Hematopoietic multipotent progenitor cell treated with erythropoietin and hydrocortisone succinate and interleukin-3 and kit ligand, for 15 days (in vitro differentiated cells): ENCODE results near the gene NCKAP5.

Source experiments
- DNase-seq: peaks from one replicate; pipeline ENCODE4 v3.0.0-alpha.2; 2015; ENCODE audit warnings: low spot score

NCKAP5 gene

GRCh38 chr2:133143645-133144044 is 424.6 kb downstream of the NCKAP5 start:
- DNase-seq, result no peak

DNA sequence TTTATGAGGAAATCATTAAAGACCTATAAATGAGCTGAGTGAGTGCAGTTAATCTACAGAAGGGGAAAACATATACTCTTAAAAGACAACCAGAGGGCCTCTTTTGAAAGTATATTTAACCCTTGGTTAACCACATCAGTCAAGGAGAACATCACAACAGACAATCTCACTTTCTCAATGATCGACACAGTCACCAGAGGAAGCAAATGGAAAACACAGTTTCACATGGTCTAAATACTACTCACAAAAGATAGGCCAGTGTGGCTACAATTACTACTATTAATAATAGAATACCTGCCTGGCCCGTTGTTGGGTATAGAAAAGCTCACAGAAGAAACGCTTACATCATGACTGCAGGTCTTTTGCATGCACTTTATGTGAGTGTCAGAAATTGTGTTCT is 426.2 kb downstream of the NCKAP5 start:
- no peak for DNase-seq

DNA sequence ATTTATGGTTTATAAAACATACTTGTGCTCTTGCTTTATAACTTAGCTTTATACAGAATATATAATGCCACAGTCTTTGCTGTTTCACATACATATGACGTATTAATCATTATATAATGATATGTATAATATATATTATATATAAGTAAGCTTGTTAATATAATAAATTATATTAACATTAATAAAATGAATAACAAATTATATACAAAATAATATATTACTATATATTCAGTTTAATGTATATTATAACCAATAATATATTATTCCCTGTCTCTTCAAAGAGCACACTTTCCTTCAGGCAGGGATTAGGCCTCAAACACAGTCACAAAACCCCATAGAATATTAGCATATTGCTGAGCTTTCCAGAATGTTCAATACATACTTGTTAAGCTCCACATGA is 427.6 kb downstream of the NCKAP5 start:
- DNase-seq, result no peak

- DNase-seq, result no peak
Observed at GRCh38 chr2:133139847-133140533, 428.3 kb downstream of the NCKAP5 start.

GRCh38 chr2:133138693-133139092 is 429.6 kb downstream of the NCKAP5 start:
- DNase-seq, result no peak

- DNase-seq, result no peak
Observed at GRCh38 chr2:133135035-133135654, 433.1 kb downstream of the NCKAP5 start.

DNA sequence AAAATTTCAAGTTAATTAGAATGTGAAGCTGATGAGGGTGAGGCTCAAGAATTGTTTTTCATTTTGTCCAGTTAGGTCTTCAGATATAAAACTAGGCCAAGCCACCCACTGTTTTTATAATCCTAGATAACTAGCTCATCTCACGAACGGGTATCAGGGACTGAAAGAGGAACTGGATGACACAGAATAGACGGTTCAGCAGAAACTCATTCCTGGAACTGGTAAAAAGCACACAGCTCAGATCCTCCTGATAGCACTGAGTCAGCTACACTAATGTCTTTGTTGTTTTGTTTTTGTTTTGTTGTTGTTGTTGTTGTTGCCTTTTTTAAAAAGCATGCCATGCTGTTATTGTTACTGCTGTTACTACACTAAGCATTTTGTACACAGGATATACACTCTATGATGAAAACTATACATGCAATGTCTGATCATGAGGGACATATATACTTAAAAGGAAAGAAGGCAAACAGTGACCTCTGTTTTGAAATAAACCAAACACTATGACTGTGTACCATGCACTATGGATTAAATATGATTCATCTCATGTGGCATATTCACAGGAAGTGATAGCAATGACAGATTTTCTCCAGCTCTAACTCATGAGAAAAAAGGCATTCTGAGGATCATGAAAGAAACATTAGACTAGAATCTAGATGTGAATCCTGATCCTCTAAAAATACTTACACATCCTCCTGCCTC is 437.6 kb downstream of the NCKAP5 start:
- DNase-seq, result no peak

- DNase-seq, result no peak
Observed at GRCh38 chr2:133124446-133124845, 443.8 kb downstream of the NCKAP5 start.

DNA sequence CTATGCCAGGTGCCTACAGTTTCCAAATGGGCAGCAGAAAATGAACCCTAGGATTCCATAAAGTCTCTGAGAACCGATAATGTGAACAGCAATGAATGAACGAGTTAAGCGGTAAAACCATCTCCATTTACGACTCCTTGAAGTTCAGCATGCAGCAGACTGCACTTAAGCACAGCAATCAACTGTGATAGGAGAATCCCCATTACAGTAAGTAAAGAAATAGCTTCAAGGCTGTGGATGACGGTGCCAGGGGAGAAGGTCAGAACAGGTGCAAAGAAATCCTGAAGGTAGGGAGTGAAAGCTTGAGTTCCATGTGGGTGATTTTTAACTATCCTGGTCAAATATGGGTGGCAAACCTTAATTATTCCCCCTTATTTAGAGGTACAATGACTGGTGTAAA is 444.4 kb downstream of the NCKAP5 start:
- no peak for DNase-seq

DNA sequence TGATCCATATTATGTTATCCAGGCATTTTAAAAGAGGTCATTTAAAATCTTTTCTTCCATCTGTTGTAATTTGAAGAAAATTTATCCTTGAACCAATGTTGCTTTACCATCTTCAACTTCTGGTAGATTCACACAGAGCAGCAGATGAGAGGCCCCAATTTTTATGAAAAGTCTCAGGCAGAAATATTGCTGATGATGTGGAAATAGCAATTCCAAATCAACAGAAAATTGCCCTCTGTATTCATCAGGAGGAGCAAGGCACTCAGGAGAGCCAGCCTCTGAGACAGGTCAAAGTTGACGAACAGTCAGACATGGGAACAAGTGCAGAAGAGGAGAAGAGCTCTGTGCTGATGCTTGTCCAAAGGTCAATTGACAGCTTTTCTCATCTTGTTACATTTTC is 444.9 kb downstream of the NCKAP5 start:
- no peak for DNase-seq

DNA sequence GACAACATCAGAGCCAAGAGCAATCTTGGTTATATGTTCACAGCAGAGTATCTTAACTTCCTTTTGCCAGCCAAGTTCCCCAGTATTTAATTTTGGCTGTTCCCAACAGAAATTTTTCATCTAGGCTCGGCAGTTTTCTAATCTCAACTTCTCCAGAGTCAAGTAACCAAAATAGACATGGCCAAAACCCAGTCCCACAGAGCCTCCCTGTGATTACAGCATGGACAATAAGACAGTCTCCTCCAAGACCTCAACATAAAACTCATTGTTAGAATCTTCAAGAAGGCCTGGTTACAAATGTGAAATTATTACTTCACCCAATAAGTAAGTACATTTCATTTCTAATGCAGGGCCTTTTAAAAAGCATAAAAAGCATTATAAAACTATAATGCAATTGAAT is 445.7 kb downstream of the NCKAP5 start:
- DNase-seq, result no peak

GRCh38 chr2:133120310-133120709 is 448.0 kb downstream of the NCKAP5 start:
- no peak for DNase-seq

DNA sequence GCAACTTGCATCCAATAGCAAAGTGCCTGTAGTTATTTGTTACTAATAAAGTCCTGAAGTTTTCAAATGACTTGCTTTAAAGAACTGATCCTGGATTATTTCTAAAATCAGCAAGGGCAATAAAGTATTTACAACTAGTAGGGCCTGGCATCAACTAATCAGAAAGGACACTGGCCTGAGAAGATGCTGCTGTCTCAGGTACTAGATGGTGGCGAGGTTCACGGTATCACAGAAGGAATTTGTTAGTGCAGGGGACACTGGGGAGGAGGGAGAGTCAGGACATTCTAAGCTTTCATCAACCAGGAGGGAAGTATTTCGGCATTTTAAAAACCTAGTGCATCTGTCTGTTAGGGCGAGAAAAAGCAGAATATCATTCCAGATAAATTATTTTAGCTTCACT is 458.1 kb downstream of the NCKAP5 start:
- DNase-seq, result no peak

- DNase-seq, result no peak
Observed at GRCh38 chr2:133109772-133110171, 458.5 kb downstream of the NCKAP5 start.

- DNase-seq, result no peak
Observed at GRCh38 chr2:133107058-133107815, 461.0 kb downstream of the NCKAP5 start.

DNA sequence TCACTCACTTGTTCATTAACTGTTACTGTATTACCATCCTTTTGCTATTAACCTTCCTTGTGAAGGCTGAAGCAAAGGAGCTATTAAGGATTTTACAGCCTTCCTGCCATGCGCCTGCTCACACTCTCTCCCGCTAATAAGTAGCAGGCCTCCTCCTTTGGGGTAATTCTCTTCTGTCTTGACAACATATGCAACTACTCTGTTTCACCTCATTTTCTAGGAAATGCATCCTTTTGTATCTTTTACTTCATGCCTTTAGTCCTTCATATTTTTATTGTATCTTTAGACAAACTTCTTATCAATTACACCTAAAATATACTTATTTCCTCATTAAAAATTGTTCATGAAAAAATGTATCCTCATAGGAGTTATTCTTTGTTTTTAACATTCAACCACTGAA is 463.4 kb downstream of the NCKAP5 start:
- DNase-seq, result no peak

GRCh38 chr2:133098787-133099186 is 469.5 kb downstream of the NCKAP5 start:
- no peak for DNase-seq

GRCh38 chr2:133097666-133098065 is 470.6 kb downstream of the NCKAP5 start:
- DNase-seq, result no peak

- DNase-seq, result no peak
Observed at GRCh38 chr2:133092571-133092970, 475.7 kb downstream of the NCKAP5 start.

DNA sequence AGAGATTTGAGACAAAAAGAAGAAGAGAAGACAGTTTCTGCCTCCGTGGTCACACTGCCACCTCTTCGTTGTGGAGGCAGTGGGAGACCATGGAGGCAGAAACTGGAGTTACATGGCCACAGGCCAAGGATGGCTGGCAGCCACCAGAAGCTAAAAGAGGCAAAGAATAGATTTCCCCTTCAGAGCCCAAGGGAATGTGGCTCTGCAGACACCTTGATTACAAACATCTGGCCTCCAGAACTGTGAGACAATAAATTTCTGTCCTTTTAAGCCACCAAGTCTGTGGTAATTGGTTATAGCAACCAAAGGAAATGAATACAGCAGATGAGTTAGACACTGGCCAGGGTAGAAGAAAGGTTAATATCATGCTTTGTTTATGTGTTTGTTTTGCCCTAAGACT is 477.9 kb downstream of the NCKAP5 start:
- DNase-seq, result no peak

GRCh38 chr2:133086176-133086575 is 482.1 kb downstream of the NCKAP5 start:
- DNase-seq, result no peak

- no peak for DNase-seq
Observed at GRCh38 chr2:133085646-133086045, 482.6 kb downstream of the NCKAP5 start.

DNA sequence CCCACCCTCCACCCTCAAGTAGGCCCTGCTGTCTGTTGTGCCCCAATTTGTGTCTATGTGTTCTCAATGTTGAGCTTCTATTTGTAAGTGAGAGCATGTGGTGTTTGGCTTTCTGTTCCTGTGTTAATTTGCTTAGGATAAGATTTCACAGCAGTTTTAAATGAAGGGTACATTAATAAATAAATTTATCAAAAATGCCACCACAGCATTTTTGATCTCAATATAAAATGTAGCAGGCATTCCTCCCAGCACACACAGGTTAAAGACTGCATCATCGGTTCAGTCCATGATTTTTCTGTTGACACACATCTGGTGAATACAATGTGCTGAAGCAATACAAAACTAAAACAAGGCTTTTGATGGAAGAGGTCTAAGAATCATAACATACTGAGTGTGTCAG is 486.2 kb downstream of the NCKAP5 start:
- no peak for DNase-seq
